H9 (cell line): ENCODE data around the gene EVC. TPM values are rescaled to one million over a fixed set of nuclear protein-coding genes. Genes with fewer than 3 reads are reported as not detected.

Experiments used
- DNase-seq: peaks from one replicate; pipeline ENCODE4 v3.0.0-alpha.2; 2017
- H2AFZ ChIP-seq: one replicate; pipeline ENCODE4 v1.6.1; 2013; ENCODE audit warnings: mild to moderate bottlenecking, low read length, control low read depth, moderate library complexity
- H2AK5ac ChIP-seq: 2 replicates; pipeline ENCODE4 v1.6.1; 2013; ENCODE audit warnings: low read length, control low read depth, mixed read lengths; ENCODE audit not compliant: insufficient read length
- H2BK120ac ChIP-seq: one replicate; pipeline ENCODE4 v1.6.1; 2013; ENCODE audit warnings: low read depth, mild to moderate bottlenecking, low read length, control low read depth, inconsistent platforms; ENCODE audit not compliant: poor library complexity, severe bottlenecking
- H2BK12ac ChIP-seq: 2 replicates; pipeline ENCODE4 v1.6.1; 2013; ENCODE audit warnings: low read length, control low read depth, mixed read lengths, low read depth; ENCODE audit not compliant: insufficient read length
- H2BK15ac ChIP-seq: 2 replicates; pipeline ENCODE4 v1.6.1; 2013; ENCODE audit warnings: low read depth, low read length, control low read depth
- H2BK20ac ChIP-seq: one replicate; pipeline ENCODE4 v1.6.1; 2013; ENCODE audit warnings: low read depth, mild to moderate bottlenecking, low read length, control low read depth, inconsistent platforms; ENCODE audit not compliant: poor library complexity, severe bottlenecking
- H2BK5ac ChIP-seq: 2 replicates; pipeline ENCODE4 v1.6.1; 2013; ENCODE audit warnings: low read length, control low read depth, mixed read lengths; ENCODE audit not compliant: insufficient read length
- H3K14ac ChIP-seq: 2 replicates; pipeline ENCODE4 v1.6.1; 2013; ENCODE audit warnings: low read length, control low read depth; ENCODE audit not compliant: insufficient read depth
- H3K18ac ChIP-seq: 2 replicates; pipeline ENCODE4 v1.6.1; 2013; ENCODE audit warnings: low read depth, mild to moderate bottlenecking, mixed read lengths, low read length, control low read depth; ENCODE audit not compliant: insufficient read length
- H3K23ac ChIP-seq: 2 replicates; pipeline ENCODE4 v1.6.1; 2013; ENCODE audit warnings: low read length, control low read depth, mixed read lengths, low read depth; ENCODE audit not compliant: insufficient read length
- H3K23me2 ChIP-seq: 2 replicates; pipeline ENCODE4 v1.6.1; 2013; ENCODE audit warnings: low read depth, mild to moderate bottlenecking, mixed read lengths, low read length, control low read depth; ENCODE audit not compliant: insufficient read length, poor library complexity, severe bottlenecking
- H3K27ac ChIP-seq: 2 replicates; pipeline ENCODE4 v1.5.1; 2013; ENCODE audit warnings: low read length, control low read depth, mixed read lengths, low read depth; ENCODE audit not compliant: insufficient read length
- H3K27me3 ChIP-seq: 2 replicates; pipeline ENCODE4 v1.6.1; 2013; ENCODE audit warnings: low read length, control low read depth, inconsistent platforms; ENCODE audit not compliant: insufficient read depth
- H3K4ac ChIP-seq: 2 replicates; pipeline ENCODE4 v1.6.1; 2013; ENCODE audit warnings: low read depth, mild to moderate bottlenecking, control low read depth, inconsistent platforms, low read length, moderate library complexity
- H3K4me1 ChIP-seq: 2 replicates; pipeline ENCODE4 v1.6.1; 2013; ENCODE audit warnings: low read length, control low read depth, inconsistent platforms; ENCODE audit not compliant: insufficient read depth
- H3K4me2 ChIP-seq: 2 replicates; pipeline ENCODE4 v1.6.1; 2013; ENCODE audit warnings: low read length, control low read depth, mixed read lengths; ENCODE audit not compliant: insufficient read length, insufficient read depth
- H3K56ac ChIP-seq: 2 replicates; pipeline ENCODE4 v1.6.1; 2013; ENCODE audit warnings: low read depth, mild to moderate bottlenecking, mixed read lengths, low read length, control low read depth; ENCODE audit not compliant: insufficient read length
- H3K79me1 ChIP-seq: 2 replicates; pipeline ENCODE4 v1.6.1; 2013; ENCODE audit warnings: low read depth, mild to moderate bottlenecking, moderate library complexity, low read length, control low read depth, inconsistent platforms; ENCODE audit not compliant: insufficient read depth, poor library complexity, severe bottlenecking
- H3K79me2 ChIP-seq: 2 replicates; pipeline ENCODE4 v1.6.1; 2013; ENCODE audit warnings: low read length, control low read depth, inconsistent platforms; ENCODE audit not compliant: insufficient read depth
- H3K9ac ChIP-seq: 2 replicates; pipeline ENCODE4 v1.6.1; 2013; ENCODE audit warnings: low read length, control low read depth, mixed read lengths; ENCODE audit not compliant: insufficient read length; ENCODE audit errors: extremely low read depth
- H3K9me3 ChIP-seq: one replicate; pipeline ENCODE4 v1.6.1; 2013; ENCODE audit warnings: low read depth, low read length, inconsistent platforms; ENCODE audit not compliant: control insufficient read depth
- H3T11ph ChIP-seq: one replicate; pipeline ENCODE4 v1.6.1; 2013; ENCODE audit warnings: mild to moderate bottlenecking, low read length, control low read depth, inconsistent platforms
- H4K20me1 ChIP-seq: one replicate; pipeline ENCODE4 v1.6.1; 2013; ENCODE audit not compliant: control insufficient read depth, insufficient read length, insufficient read depth
- H4K5ac ChIP-seq: 2 replicates; pipeline ENCODE4 v1.6.1; 2013; ENCODE audit warnings: low read depth, mild to moderate bottlenecking, mixed read lengths, low read length, control low read depth; ENCODE audit not compliant: insufficient read length
- H4K8ac ChIP-seq: replicated peaks from 2 replicates; pipeline ENCODE4 v1.6.1; 2013; ENCODE audit warnings: low read length, control low read depth, mixed read lengths, low read depth; ENCODE audit not compliant: insufficient read length
- H4K91ac ChIP-seq: 2 replicates; pipeline ENCODE4 v1.6.1; 2013; ENCODE audit warnings: low read depth, mild to moderate bottlenecking, moderate library complexity, mixed read lengths, low read length, control low read depth; ENCODE audit not compliant: insufficient read length
- H3K27ac Mint-ChIP-seq, 3 experiments: 2 replicates in 2 of 3; 3 replicates in 1 of 3; pipeline ENCODE4 v1.8.0; 2020 to 2021; ENCODE audit warnings: mixed read lengths in 3 of 3, mild to moderate bottlenecking in 1 of 3, moderate library complexity in 1 of 3
- H3K27me3 Mint-ChIP-seq: 2 replicates; pipeline ENCODE4 v1.8.0; 2021; ENCODE audit warnings: low read depth, mild to moderate bottlenecking, moderate library complexity, mixed read lengths
- H3K36me3 Mint-ChIP-seq, 3 experiments: 2 replicates in 2 of 3; 3 replicates in 1 of 3; pipeline ENCODE4 v1.8.0; 2020 to 2021; ENCODE audit warnings: low read depth in 3 of 3, mixed read lengths in 3 of 3; ENCODE audit not compliant: insufficient read depth in 1 of 3
- H3K4me1 Mint-ChIP-seq, 2 experiments: 2 replicates each; pipeline ENCODE4 v1.8.0; 2020; ENCODE audit warnings: mixed read lengths in 2 of 2
- H3K4me3 Mint-ChIP-seq, 2 experiments: 2 replicates in 1 of 2; 3 replicates in 1 of 2; pipeline ENCODE4 v1.8.0; 2020 to 2021; ENCODE audit warnings: mild to moderate bottlenecking in 2 of 2, mixed read lengths in 2 of 2, moderate library complexity in 1 of 2
- H3K9me3 Mint-ChIP-seq, 2 experiments: 2 replicates in 1 of 2; 3 replicates in 1 of 2; pipeline ENCODE4 v1.8.0; 2020; ENCODE audit warnings: mild to moderate bottlenecking in 2 of 2, mixed read lengths in 2 of 2, moderate library complexity in 1 of 2
- CTCF ChIP-seq: fragments of 200-600 bp; sonication (generic); conservative IDR thresholded peaks from 3 replicates; pipeline ENCODE4 v1.8.0; 2021; ENCODE audit warnings: antibody characterized with exemption, mild to moderate bottlenecking
- WGBS: extraction: QIAGEN DNeasy Blood & Tissue Kit; methylation state at CpG from one replicate; pipeline ENCODE4 v1.1.7; 2013; ENCODE audit warnings: missing lambda C conversion rate, low lambda C conversion rate, mixed read lengths; ENCODE audit not compliant: insufficient read length; ENCODE audit errors: extremely low coverage; 5-methylcytosine and 5-hydroxymethylcytosine counted together
- total RNA-seq: library from RNA; stranded (reverse); gene quantifications from 2 replicates; pipeline ENCODE4 v1.2.1, GENCODE V29; 2021

EVC gene
- total RNA-seq, 1 experiment from 2014 or later, result 10.1 TPM

GRCh38 chr4:5711479-5712184, 631 bp downstream of the EVC start:
- no peaks in the 10 kb centered on the region for H3K79me1 ChIP-seq
- no peak overlapping the region; the same call in 1 of the 2 replicates for H3K14ac ChIP-seq
- no peak overlapping the region for H2BK120ac ChIP-seq
- no peak overlapping the region for H3K18ac ChIP-seq
- no peaks in the 10 kb centered on the region for H4K20me1 ChIP-seq
- no peak overlapping the region for H4K5ac ChIP-seq
- no peak overlapping the region for H3K27ac ChIP-seq
- no peak overlapping the region for H3K56ac ChIP-seq
- peaks cover 23% of the 10 kb centered on the region for H3K23me2 ChIP-seq
- no peak overlapping the region for H4K91ac ChIP-seq
- no peak overlapping the region for H2BK12ac ChIP-seq
- H3K9ac ChIP-seq, result no peak overlapping the region
- H2BK20ac ChIP-seq, result no peak overlapping the region
- no peak overlapping the region for H2BK5ac ChIP-seq
- no CpG with 5 or more reads among the region's 52 CpGs for WGBS
- Mint-ChIP-seq H3K27me3 (peaks cover 26% of the 10 kb centered on the region), H3K4me1 (peaks cover 23 to 34% of the 10 kb centered on the region in 2 experiments), H3K27ac (no peak overlapping the region), H3K9me3 (peaks cover 13% of the 10 kb centered on the region in 2 experiments), H3K36me3 (peaks cover 11 to 23% (median 17%) of the 10 kb centered on the region in 3 experiments), H3K4me3 (peak overlapping the region; percentile 68 to 85)
- H3K4ac ChIP-seq, result no peak overlapping the region
- H2AK5ac ChIP-seq, result no peak overlapping the region
- no peak overlapping the region for H2BK15ac ChIP-seq
- no peaks in the 10 kb centered on the region for H3K9me3 ChIP-seq
- no peaks in the 10 kb centered on the region for H3K4me1 ChIP-seq
- H3K27me3 ChIP-seq, result peaks cover 5% of the 10 kb centered on the region; the same call in 1 of the 2 replicates
- peak overlapping the region; percentile 47 for H3K4me2 ChIP-seq
- H2AFZ ChIP-seq, result no peak overlapping the region
- H3K79me2 ChIP-seq, result no peaks in the 10 kb centered on the region; the same call in 1 of the 2 replicates
- TF ChIP-seq CTCF, result no peak
- no peak overlapping the region for H3T11ph ChIP-seq
- peak; percentile 57 for DNase-seq
- no peak overlapping the region for H4K8ac ChIP-seq
- H3K23ac ChIP-seq, result no peak overlapping the region
